Measurements from ENCODE around the gene LHFPL2.

GRCh38 chr5:78661044-78661443 is 12.5 kb upstream of the LHFPL2 start:
- TF ChIP-seq L3MBTL2 (conservative IDR thresholded peaks at IDR 0.05) (no peak), ZNF384 (IDR thresholded peaks at IDR 0.05) (no peak), BHLHE40 (IDR thresholded peaks at IDR 0.05; ENCODE audit: borderline replicate concordance) (no peak), LEF1 (IDR thresholded peaks at IDR 0.05; ENCODE audit: borderline replicate concordance) (no peak), ARNT (IDR thresholded peaks at IDR 0.05) (no peak), FOXK2 (IDR thresholded peaks at IDR 0.05) (no peak), TARDBP (IDR thresholded peaks at IDR 0.05) (no peak), SP1 (IDR thresholded peaks at IDR 0.05) (no peak), FOXM1 (IDR thresholded peaks at IDR 0.05; ENCODE audit: borderline replicate concordance) (no peak), FOXA1 (IDR thresholded peaks at IDR 0.05) (no peak), SUZ12 (IDR thresholded peaks at IDR 0.05) (no peak), PKNOX1 (IDR thresholded peaks at IDR 0.05) (no peak), NFRKB (IDR thresholded peaks at IDR 0.05) (no peak), ELF4 (IDR thresholded peaks at IDR 0.05) (no peak)
